ENCODE results near the gene TNNC2. TPM values are rescaled to one million over a fixed set of nuclear protein-coding genes. Genes with fewer than 3 reads are reported as not detected.
"Not testable (repeated sequence)": the region's sequence is repeated elsewhere in the genome, so short reads cannot be mapped to it uniquely, and the experiment has no call there.

Gene TNNC2
- total RNA-seq = 1 to 10 TPM; 1.1 to 2.4 TPM
- polyA plus RNA-seq (ENCODE audit: insufficient read length in 2 of 2) = 1 to 10 TPM; 3.2 to 8.8 TPM
- long read RNA-seq, donor 1, partial matches to known transcripts = 8 of 12 reads
- long read RNA-seq, donor 1, other reads (novel, unspliced or antisense) = 0 of 12 reads
- long read RNA-seq, donor 2, partial matches to known transcripts = 0 of 1 reads
- long read RNA-seq, donor 2, other reads (novel, unspliced or antisense) = 0 of 1 reads
- long read RNA-seq, donor 3, transcript TNNC2-201 (6 exons, 710 nt) = major isoform, 6 of 13 reads
- long read RNA-seq, donor 3, partial matches to known transcripts = 7 of 13 reads
- long read RNA-seq, donor 3, other reads (novel, unspliced or antisense) = 0 of 13 reads
- long read RNA-seq, donor 4, partial matches to known transcripts = 5 of 5 reads
- long read RNA-seq, donor 4, other reads (novel, unspliced or antisense) = 0 of 5 reads

DNA sequence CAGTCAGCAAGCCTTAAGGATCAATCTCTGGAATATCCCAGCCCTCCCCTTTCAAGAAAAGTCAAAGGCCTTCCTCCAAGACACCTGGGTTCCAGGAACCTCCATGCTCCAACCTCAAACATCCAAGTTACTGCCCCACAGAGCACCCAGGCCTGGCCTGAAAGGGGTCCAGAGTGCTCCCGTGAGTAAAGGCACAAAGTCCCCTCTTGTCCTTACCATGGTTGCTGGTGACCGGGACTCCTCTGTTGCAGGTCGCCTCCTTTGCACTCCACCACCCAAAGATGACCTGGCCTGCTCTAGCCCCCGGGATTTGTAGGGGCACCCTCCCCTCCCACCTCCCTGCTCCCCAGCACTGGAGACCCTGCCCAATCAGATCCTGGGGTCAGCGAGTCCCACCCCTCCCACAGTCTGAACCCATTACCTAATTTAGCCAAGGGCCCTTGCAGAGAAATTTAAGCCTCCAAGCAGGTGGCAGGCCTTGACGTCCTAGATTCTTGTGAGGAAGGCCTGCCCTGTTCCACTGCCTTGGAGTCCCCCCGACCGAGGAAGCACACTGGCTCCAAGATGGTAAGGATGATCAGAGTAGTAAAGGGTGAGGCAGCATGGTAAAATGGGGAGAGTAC is at the start of gene TNNC2:
TSS of gene TNNC2 (minus strand) at position 283 of the 623 bp plus-strand sequence. CDS start at position 219, 64 bp downstream.
- Histone ChIP-seq H3K4me3 (ENCODE audit: low read depth, low read length) (no peak within 1 kb of the TSS), H3K27me3 (ENCODE audit: control insufficient read depth, insufficient read depth, low read length) (peaks cover 25% of the 10 kb centered on the region), H3K36me3 (ENCODE audit: control insufficient read depth, insufficient read depth, low read length) (no peaks in the 10 kb centered on the region), H3K27ac (ENCODE audit: low read depth, low read length) (no peak within 1 kb of the TSS), H3K9me3 (ENCODE audit: control insufficient read depth, insufficient read depth, low read length) (no peaks in the 10 kb centered on the region), H3K4me1 (ENCODE audit: control insufficient read depth, insufficient read depth, low read length) (peaks cover 25% of the 10 kb centered on the region)
- WGBS (ENCODE audit: insufficient coverage) = 83% methylated on average over 8 of the region's 8 CpGs
- DNase-seq (ENCODE audit: low read depth in 4 of 6, low spot score in 6 of 6) = no peak

DNA sequence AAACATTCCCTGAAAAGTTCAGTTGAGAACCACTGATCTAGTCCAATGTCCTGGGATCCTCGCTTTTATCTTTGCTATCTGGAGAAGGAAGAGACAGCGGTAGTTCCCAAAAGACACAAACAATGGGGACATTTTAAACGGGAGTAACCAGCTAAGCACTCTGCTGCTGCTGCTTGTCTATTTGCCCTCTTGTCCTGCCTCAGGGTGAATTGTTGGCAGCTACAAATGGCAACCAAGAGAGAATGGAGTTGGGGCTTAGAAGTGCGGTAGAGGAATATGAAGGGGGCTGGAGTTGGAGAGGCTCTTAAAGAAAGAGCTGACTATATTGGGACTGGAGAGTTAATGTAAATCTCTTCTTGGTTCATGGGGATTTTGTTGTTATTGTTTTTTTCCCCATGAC is 47.5 kb upstream of the TNNC2 start:
- H3K27ac ChIP-seq (ENCODE audit: low read depth, low read length) = no peak overlapping the region
- DNase-seq (ENCODE audit: low read depth in 4 of 6, low spot score in 6 of 6) = no peak
- 72% methylated on average over 3 of the region's 4 CpGs for WGBS (ENCODE audit: insufficient coverage)
- no peaks in the 10 kb centered on the region for H3K4me1 ChIP-seq (ENCODE audit: control insufficient read depth, insufficient read depth, low read length)
- no peak overlapping the region for H3K4me3 ChIP-seq (ENCODE audit: low read depth, low read length)
- H3K9me3 ChIP-seq (ENCODE audit: control insufficient read depth, insufficient read depth, low read length) = no peaks in the 10 kb centered on the region
- H3K27me3 ChIP-seq (ENCODE audit: control insufficient read depth, insufficient read depth, low read length) = no peaks in the 10 kb centered on the region
- H3K36me3 ChIP-seq (ENCODE audit: control insufficient read depth, insufficient read depth, low read length) = peaks cover 35% of the 10 kb centered on the region

DNA sequence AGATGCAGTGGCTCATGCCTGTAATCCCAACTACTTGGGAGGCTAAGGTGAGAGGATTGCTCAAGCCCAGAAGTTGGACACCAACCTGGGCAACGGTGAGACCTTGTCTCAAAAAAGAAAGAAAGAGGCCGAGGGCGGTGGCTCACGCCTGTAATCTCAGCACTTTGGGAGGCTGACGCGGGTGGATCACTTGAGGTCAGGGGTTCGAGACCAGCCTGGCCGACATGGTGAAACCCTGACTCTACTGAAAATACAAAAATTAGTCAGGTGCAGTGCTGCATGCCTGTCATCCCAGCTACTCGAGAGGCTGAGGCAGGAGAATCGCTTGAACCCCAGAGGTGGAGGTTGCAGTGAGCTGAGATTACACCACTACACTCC is 47.0 kb upstream of the TNNC2 start:
- not testable (repeated sequence) for H3K27me3 ChIP-seq (ENCODE audit: control insufficient read depth, insufficient read depth, low read length); H3K4me3 ChIP-seq (ENCODE audit: low read depth, low read length); H3K9me3 ChIP-seq (ENCODE audit: control insufficient read depth, insufficient read depth, low read length); H3K4me1 ChIP-seq (ENCODE audit: control insufficient read depth, insufficient read depth, low read length); DNase-seq (ENCODE audit: low read depth in 4 of 6, low spot score in 6 of 6); H3K27ac ChIP-seq (ENCODE audit: low read depth, low read length)
- H3K36me3 ChIP-seq (ENCODE audit: control insufficient read depth, insufficient read depth, low read length) = peaks cover 34% of the 10 kb centered on the region
- WGBS (ENCODE audit: insufficient coverage) = 100% methylated on average over 5 of the region's 10 CpGs

DNA sequence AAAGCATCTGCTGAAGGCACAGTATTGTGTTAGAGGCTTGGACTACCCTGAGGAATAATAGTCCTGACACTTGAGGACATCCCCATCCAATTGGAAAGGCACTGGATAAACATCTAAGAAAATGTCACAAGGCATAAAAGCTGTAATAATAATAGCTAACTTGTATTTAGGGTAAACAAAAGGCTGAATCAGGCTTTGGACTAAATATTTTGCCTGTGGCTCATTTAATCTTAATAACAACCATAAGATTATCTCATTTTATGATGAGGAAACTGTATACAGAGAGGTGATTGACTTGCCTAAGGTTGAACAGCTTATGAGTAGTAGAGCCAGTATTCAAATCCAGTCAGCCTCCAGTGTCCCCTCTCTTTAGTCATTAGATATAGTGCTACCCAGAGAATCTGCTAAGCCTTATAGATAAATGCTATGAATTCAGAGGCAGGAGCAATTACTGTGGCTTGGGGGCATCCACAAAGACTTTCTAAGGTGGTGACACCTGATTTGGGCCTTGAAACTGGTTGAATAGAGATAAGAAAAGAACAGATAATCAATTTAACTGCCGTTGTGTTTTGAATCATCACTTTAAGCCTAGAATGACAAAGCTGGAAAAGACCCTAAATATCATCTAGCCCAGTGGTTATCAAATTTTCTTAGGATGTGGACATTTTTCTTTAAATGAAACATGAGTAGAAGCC is 46.4 kb upstream of the TNNC2 start:
- Histone ChIP-seq H3K36me3 (ENCODE audit: control insufficient read depth, insufficient read depth, low read length) (peaks cover 32% of the 10 kb centered on the region), H3K9me3 (ENCODE audit: control insufficient read depth, insufficient read depth, low read length) (no peaks in the 10 kb centered on the region), H3K4me3 (ENCODE audit: low read depth, low read length) (no peak overlapping the region), H3K27me3 (ENCODE audit: control insufficient read depth, insufficient read depth, low read length) (no peaks in the 10 kb centered on the region), H3K27ac (ENCODE audit: low read depth, low read length) (no peak overlapping the region), H3K4me1 (ENCODE audit: control insufficient read depth, insufficient read depth, low read length) (no peaks in the 10 kb centered on the region)
- WGBS (ENCODE audit: insufficient coverage) = no CpG with 5 or more reads among the region's 1 CpG
- no peak for DNase-seq (ENCODE audit: low read depth in 4 of 6, low spot score in 6 of 6)

DNA sequence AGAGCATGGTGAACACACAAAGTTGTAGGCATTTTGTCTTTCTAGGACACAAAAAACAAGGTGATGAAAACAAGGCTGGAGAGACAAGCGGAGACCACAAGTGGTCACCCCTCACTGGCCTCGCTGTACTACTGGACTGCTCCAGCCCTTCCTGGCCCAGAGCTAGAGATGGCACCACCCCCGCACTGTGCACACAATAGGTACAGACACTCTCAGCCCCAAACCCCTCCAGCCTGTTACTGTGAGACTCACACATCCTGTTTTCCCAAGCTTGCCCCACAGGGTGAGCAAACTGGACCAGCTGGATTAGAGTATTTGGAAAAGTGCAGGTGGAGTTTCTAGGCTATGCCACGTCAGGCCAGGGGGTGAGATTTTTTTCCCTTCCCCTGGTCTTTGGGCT is 45.5 kb upstream of the TNNC2 start:
- no peak overlapping the region for H3K4me3 ChIP-seq (ENCODE audit: low read depth, low read length)
- no peaks in the 10 kb centered on the region for H3K4me1 ChIP-seq (ENCODE audit: control insufficient read depth, insufficient read depth, low read length)
- H3K9me3 ChIP-seq (ENCODE audit: control insufficient read depth, insufficient read depth, low read length) = no peaks in the 10 kb centered on the region
- H3K27ac ChIP-seq (ENCODE audit: low read depth, low read length) = no peak overlapping the region
- 96% methylated on average over 2 of the region's 4 CpGs for WGBS (ENCODE audit: insufficient coverage)
- H3K27me3 ChIP-seq (ENCODE audit: control insufficient read depth, insufficient read depth, low read length) = no peaks in the 10 kb centered on the region
- peaks cover 23% of the 10 kb centered on the region for H3K36me3 ChIP-seq (ENCODE audit: control insufficient read depth, insufficient read depth, low read length)
- DNase-seq (ENCODE audit: low read depth in 4 of 6, low spot score in 6 of 6) = no peak

DNA sequence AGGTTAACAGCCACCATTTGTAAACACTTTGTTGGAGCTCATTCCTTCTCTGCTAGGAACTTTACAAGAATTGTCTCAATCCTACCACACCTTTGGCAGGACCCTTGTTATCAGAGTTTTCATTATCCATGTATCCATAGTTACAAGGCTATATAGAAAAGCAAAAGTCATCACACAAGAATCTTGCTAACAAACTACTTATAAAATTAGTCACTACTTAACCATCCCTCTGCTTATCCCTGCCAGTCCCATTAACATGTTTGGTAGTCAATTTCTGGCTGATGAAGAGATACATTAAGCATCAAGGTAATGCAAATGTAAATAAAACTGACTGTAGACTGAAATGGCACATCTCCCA is 40.7 kb upstream of the TNNC2 start:
- Histone ChIP-seq H3K36me3 (ENCODE audit: control insufficient read depth, insufficient read depth, low read length) (peaks cover 7% of the 10 kb centered on the region), H3K27me3 (ENCODE audit: control insufficient read depth, insufficient read depth, low read length) (no peaks in the 10 kb centered on the region), H3K27ac (ENCODE audit: low read depth, low read length) (no peak overlapping the region), H3K9me3 (ENCODE audit: control insufficient read depth, insufficient read depth, low read length) (no peaks in the 10 kb centered on the region), H3K4me3 (ENCODE audit: low read depth, low read length) (no peak overlapping the region), H3K4me1 (ENCODE audit: control insufficient read depth, insufficient read depth, low read length) (no peaks in the 10 kb centered on the region)
- no peak for DNase-seq (ENCODE audit: low read depth in 4 of 6, low spot score in 6 of 6)

DNA sequence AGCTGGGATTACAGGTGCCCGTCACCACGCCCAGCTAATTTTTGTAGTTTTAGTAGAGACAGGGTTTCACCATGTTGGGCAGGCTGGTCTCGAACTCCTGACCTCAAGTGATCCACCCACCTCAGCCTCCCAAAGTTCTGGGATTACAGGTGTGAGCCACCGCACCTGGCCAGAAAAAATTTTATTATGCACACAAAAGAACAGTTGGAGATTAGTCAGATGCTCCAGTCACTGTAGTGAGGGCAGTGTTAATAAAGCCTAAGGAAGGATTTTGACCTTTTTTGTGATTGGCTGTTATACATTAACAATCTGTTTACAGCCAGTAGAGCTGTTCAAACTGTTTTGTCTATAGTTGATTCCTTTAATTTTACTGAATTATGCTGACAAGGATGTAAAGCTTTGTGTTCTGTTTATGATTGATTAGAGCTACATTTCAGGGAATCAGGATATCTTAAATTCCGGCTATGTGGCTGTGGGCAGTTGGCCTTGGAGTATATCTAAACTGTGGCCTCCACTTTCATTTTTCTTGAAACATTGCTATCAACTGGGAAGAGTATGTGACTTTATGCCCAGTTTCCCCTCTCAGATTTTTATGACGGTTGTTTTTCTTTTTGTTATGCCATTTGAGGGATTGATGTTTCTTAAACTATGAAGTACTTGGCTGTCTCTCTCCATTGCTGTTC is 40.2 kb upstream of the TNNC2 start:
- Histone ChIP-seq H3K4me1 (ENCODE audit: control insufficient read depth, insufficient read depth, low read length) (no peaks in the 10 kb centered on the region), H3K9me3 (ENCODE audit: control insufficient read depth, insufficient read depth, low read length) (no peaks in the 10 kb centered on the region), H3K27ac (ENCODE audit: low read depth, low read length) (no peak overlapping the region), H3K4me3 (ENCODE audit: low read depth, low read length) (no peak overlapping the region), H3K27me3 (ENCODE audit: control insufficient read depth, insufficient read depth, low read length) (no peaks in the 10 kb centered on the region), H3K36me3 (ENCODE audit: control insufficient read depth, insufficient read depth, low read length) (peaks cover 3% of the 10 kb centered on the region)
- DNase-seq (ENCODE audit: low read depth in 4 of 6, low spot score in 6 of 6) = no peak
- 100% methylated on average over 1 of the region's 6 CpGs for WGBS (ENCODE audit: insufficient coverage)

DNA sequence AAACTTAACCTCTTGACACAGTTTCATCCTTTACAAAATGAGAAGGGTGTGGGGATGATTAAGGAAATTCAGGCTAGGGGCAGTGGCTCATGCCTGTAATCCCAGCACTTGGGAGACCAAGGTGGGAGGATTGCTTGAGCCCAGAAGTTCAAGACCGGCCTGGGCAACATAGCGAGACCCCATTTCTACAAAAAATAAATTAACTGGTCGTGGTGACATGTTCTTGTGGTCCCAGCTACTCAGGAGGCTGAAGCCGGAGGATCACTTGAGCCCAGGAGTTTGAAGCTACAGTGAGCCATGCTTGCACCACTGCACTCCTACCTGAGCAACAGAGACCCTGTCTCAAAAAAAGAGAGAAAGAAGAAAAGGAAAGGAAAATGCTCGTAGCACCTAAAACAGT is 39.3 kb upstream of the TNNC2 start:
- WGBS (ENCODE audit: insufficient coverage) = 92% methylated on average over 4 of the region's 5 CpGs
- no peak overlapping the region for H3K4me3 ChIP-seq (ENCODE audit: low read depth, low read length)
- DNase-seq (ENCODE audit: low read depth in 4 of 6, low spot score in 6 of 6) = no peak
- H3K9me3 ChIP-seq (ENCODE audit: control insufficient read depth, insufficient read depth, low read length) = no peaks in the 10 kb centered on the region
- H3K36me3 ChIP-seq (ENCODE audit: control insufficient read depth, insufficient read depth, low read length) = peaks cover 5% of the 10 kb centered on the region
- no peaks in the 10 kb centered on the region for H3K27me3 ChIP-seq (ENCODE audit: control insufficient read depth, insufficient read depth, low read length)
- H3K27ac ChIP-seq (ENCODE audit: low read depth, low read length) = no peak overlapping the region
- no peaks in the 10 kb centered on the region for H3K4me1 ChIP-seq (ENCODE audit: control insufficient read depth, insufficient read depth, low read length)

DNA sequence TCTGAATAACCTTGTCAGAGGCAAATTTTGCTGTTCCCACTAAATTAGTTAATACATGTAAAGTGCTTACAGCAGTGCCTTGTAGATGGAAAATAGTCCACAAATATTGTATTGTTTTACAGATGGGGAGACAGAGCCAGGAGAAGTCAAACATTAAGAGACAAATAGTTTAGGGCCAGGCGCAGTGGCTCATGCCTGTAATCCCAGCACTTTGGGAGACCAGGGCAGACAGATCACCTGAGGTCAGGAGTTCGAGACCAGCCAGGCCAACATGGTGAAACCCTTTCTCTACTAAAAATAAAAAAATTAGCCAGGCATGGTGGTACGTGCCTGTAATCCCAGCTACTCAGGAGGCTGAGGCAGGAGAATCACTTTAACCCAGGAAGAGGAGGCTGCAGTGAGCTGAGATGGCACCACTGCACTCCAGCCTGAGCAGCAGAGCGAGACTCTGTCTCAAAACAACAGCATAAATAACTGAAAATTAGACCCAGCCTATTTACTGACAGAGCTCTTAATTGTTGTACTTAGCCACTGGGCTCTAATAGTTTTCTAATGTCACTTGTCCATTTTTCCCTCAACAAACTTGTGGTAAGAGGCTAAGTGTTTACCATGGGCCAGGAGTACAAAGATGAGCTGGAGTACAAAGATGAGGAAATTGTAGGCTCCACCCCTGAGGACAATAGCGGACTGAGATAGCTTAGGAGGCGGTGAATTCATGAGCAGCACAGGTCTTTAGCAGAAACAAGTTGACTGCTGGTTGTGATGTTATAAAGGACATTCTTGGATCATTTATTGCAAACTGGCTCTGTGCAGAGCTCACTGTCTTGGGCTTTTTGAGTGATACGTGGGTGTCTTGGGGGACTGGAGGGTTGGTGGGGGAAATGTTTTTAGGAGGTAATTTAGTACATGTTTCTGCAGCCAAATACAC is 36.7 kb upstream of the TNNC2 start:
- Histone ChIP-seq H3K27me3 (ENCODE audit: control insufficient read depth, insufficient read depth, low read length) (no peaks in the 10 kb centered on the region), H3K27ac (ENCODE audit: low read depth, low read length) (no peak overlapping the region), H3K36me3 (ENCODE audit: control insufficient read depth, insufficient read depth, low read length) (peaks cover 2% of the 10 kb centered on the region), H3K9me3 (ENCODE audit: control insufficient read depth, insufficient read depth, low read length) (no peaks in the 10 kb centered on the region), H3K4me3 (ENCODE audit: low read depth, low read length) (no peak overlapping the region), H3K4me1 (ENCODE audit: control insufficient read depth, insufficient read depth, low read length) (no peaks in the 10 kb centered on the region)
- DNase-seq (ENCODE audit: low read depth in 4 of 6, low spot score in 6 of 6) = no peak
- WGBS (ENCODE audit: insufficient coverage) = 86% methylated on average over 5 of the region's 7 CpGs

Measured in spinal cord (tissue), 10 donors.